K562 treated with DMSO at 1 percent for 12 hours (cell line): Measurements from ENCODE around the gene ALOX12B. TPM values are rescaled to one million over a fixed set of nuclear protein-coding genes. Genes with fewer than 3 reads are reported as not detected.

Source experiments
- total RNA-seq: library from RNA; unstranded; fragments of 300-600 nt; gene quantifications from 2 replicates; pipeline ENCODE4 v1.2.3, GENCODE V29; 2022; ENCODE audit not compliant: insufficient read depth

ALOX12B gene
- not detected in 2 replicates for total RNA-seq

GRCh38 chr17:8087075-8087951 is at the start of gene ALOX12B:
Gene ALOX12B, minus strand, starts transcription at chr17:8087716. Its CDS starts 274 bp downstream, at chr17:8087442.

GRCh38 chr17:8123695-8124349 is 36.3 kb upstream of the ALOX12B start, which contains the start of gene HES7:
Gene HES7, minus strand, starts transcription at chr17:8124106. Its CDS starts 22 bp downstream, at chr17:8124084.

GRCh38 chr17:8117980-8118768 is 30.7 kb upstream of the ALOX12B start, which contains the start of gene ALOXE3:
Gene ALOXE3, minus strand, starts transcription at chr17:8118514. Its CDS starts 524 bp downstream, at chr17:8117990.

GRCh38 chr17:8038954-8039610 is 48.4 kb downstream of the ALOX12B start, which contains the start of gene ALOX15B:
Gene ALOX15B, plus strand, starts transcription at chr17:8039059. Its CDS starts 97 bp downstream, at chr17:8039156.

Other genes starting within 250 kb of the ALOX12B start
- gene TMEM88, start 232.7 kb downstream of the ALOX12B start, total RNA-seq = 2.8 TPM in 1 of 2 replicates, not detected in the other
- gene NAA38, start 230.2 kb downstream of the ALOX12B start, total RNA-seq = 49.9 and 82.9 TPM in 2 replicates
- 0.70 and 2.5 TPM in 2 replicates for gene CYB5D1, start 229.7 kb downstream of the ALOX12B start, total RNA-seq
- gene CHD3, start 198.9 kb downstream of the ALOX12B start, total RNA-seq = 12.4 and 22.4 TPM in 2 replicates
- gene RNF227, start 171.4 kb downstream of the ALOX12B start, total RNA-seq = 0.31 and 1.5 TPM in 2 replicates
- gene KCNAB3, start 157.9 kb downstream of the ALOX12B start, total RNA-seq = 1.4 and 2.1 TPM in 2 replicates
- gene TRAPPC1, start 155.8 kb downstream of the ALOX12B start, total RNA-seq = 125 and 136 TPM in 2 replicates
- gene CNTROB, start 155.5 kb downstream of the ALOX12B start, total RNA-seq = 21.9 and 37.3 TPM in 2 replicates
- gene GUCY2D, start 85.1 kb downstream of the ALOX12B start, total RNA-seq = not detected in 2 replicates
- gene ALOX15B, start 48.7 kb downstream of the ALOX12B start, total RNA-seq = not detected in 2 replicates
- not detected in 2 replicates for gene ALOXE3, start 30.8 kb upstream of the ALOX12B start, total RNA-seq
- 1.6 TPM in 1 of 2 replicates, not detected in the other for gene HES7, start 36.4 kb upstream of the ALOX12B start, total RNA-seq
- gene PER1, start 64.7 kb upstream of the ALOX12B start, total RNA-seq = 3.3 and 6.1 TPM in 2 replicates
- gene VAMP2, start 75.2 kb upstream of the ALOX12B start, total RNA-seq = 23.8 and 39.3 TPM in 2 replicates
- gene TMEM107, start 88.7 kb upstream of the ALOX12B start, total RNA-seq = 17.1 and 17.9 TPM in 2 replicates
- gene BORCS6, start 102.5 kb upstream of the ALOX12B start, total RNA-seq = 11.4 and 14.8 TPM in 2 replicates
- gene AURKB, start 122.9 kb upstream of the ALOX12B start, total RNA-seq = 179 TPM in 2 replicates
- 3.2 and 9.1 TPM in 2 replicates for gene CTC1, start 160.3 kb upstream of the ALOX12B start, total RNA-seq
- gene PFAS, start 161.6 kb upstream of the ALOX12B start, total RNA-seq = 4.5 and 9.7 TPM in 2 replicates
- gene RANGRF, start 201.0 kb upstream of the ALOX12B start, total RNA-seq = 17.3 and 21.5 TPM in 2 replicates
- 9.5 and 11.3 TPM in 2 replicates for gene SLC25A35, start 207.7 kb upstream of the ALOX12B start, total RNA-seq
- gene ARHGEF15, start 222.5 kb upstream of the ALOX12B start, total RNA-seq = not detected in 2 replicates